ENCODE results near the gene DDX25.

DNA sequence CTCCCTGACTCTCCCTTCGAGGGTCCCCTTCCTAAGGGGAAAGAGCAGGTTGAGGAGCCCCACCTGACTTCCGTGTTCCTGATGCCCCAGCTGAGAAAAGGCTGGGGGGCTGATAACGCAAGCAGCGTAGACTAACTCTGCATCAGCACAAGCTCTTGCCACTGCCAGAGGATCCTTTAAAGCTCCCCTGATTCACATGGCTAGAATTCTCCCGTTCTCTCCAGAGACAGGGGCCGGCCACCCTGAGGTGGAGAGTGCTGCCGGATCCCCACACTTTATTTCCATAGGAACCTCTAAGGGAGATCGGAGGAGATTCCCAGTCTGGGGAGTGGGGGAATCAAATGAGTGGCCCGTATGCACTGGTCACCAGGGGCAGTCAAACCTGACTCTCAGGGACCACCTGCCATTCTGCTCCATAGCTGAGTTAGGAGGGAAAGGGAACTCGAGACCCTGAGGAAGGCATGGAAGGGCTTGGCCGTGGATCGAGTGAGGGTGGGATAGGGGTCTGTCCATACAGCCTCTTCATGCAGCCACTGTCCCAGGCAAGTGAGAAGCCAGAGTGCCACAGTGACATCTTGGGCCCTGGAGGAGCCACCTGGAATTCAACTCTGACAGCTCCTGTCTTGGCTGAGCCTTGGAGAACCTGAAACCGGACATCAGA, 40.2 kb downstream of the DDX25 start:
- TF ChIP-seq CTCF (IDR thresholded peaks at IDR 0.05; ENCODE audit: poor library complexity) (no peak), EZH2phosphoT487 (IDR thresholded peaks at IDR 0.05; ENCODE audit: low read depth, severe bottlenecking, unreplicated experiment) (no peak)

All from hepatocyte (in vitro differentiated cells).